ENCODE results near the gene CCM2.

Gene CCM2

GRCh38 chr7:44994877-44995554 lies 5.0 kb upstream of the CCM2 start:
- H4K20me1 ChIP-seq (ENCODE audit: insufficient read depth, low read length): no peaks in the 10 kb centered on the region
- DNase-seq: peak; percentile 84
- peaks cover 50% of the 10 kb centered on the region for H3F3A ChIP-seq (ENCODE audit: insufficient read depth, low read length)
- no peaks in the 10 kb centered on the region for H3K36me3 ChIP-seq (replicated peaks; ENCODE audit: insufficient read depth, low read length)
- peak overlapping the region; percentile 58 for H2AFZ ChIP-seq (ENCODE audit: low read length)
- no peaks in the 10 kb centered on the region for H3K27me3 ChIP-seq (replicated peaks; ENCODE audit: insufficient read depth, low read length)
- H3K9ac ChIP-seq (ENCODE audit: low read length): peak overlapping the region; percentile 55
- no peaks in the 10 kb centered on the region for H3K9me2 ChIP-seq (replicated peaks; ENCODE audit: insufficient read depth, low read length)
- TF ChIP-seq EZH2phosphoT487 (IDR thresholded peaks at IDR 0.05; ENCODE audit: low read length): no peak
- no peak for TF ChIP-seq CTCF (IDR thresholded peaks at IDR 0.05; ENCODE audit: low read length)
- TF ChIP-seq EZH2 (optimal IDR thresholded peaks at IDR 0.05; ENCODE audit: low read depth, low read length): no peak
- H3K4me3 ChIP-seq (ENCODE audit: low read length): peak overlapping the region; percentile 30; the same call in 1 of the 2 replicates
- H3K27ac ChIP-seq (ENCODE audit: low read length): peak overlapping the region; percentile 94
- H3K9me3 ChIP-seq (replicated peaks; ENCODE audit: insufficient read depth, low read length): no peaks in the 10 kb centered on the region
- H3K4me2 ChIP-seq (ENCODE audit: low read depth, low read length): peak overlapping the region; percentile 67
- H3K4me1 ChIP-seq (ENCODE audit: low read length): peaks cover 40% of the 10 kb centered on the region
- 0 out of 2 replicates have a peak, but pooled peaks cover 6% of the 10 kb centered on the region for H3K79me2 ChIP-seq (ENCODE audit: low read length)

GRCh38 chr7:44995555-44996493 lies 4.2 kb upstream of the CCM2 start:
- Histone ChIP-seq H3K4me2 (ENCODE audit: low read depth, low read length) (peak overlapping the region; percentile 67), H3K27ac (ENCODE audit: low read length) (peak overlapping the region; percentile 94)

More at GRCh38 chr7:44995555-44996493, 4.2 kb upstream of the CCM2 start:
- H3K9me3 ChIP-seq (replicated peaks; ENCODE audit: insufficient read depth, low read length): no peaks in the 10 kb centered on the region
- H2AFZ ChIP-seq (ENCODE audit: low read length): 0 out of 2 replicates have a peak overlapping the region, but pooled peaks have one; percentile 5
- peaks cover 40% of the 10 kb centered on the region for H3K4me1 ChIP-seq (ENCODE audit: low read length)
- H3F3A ChIP-seq (ENCODE audit: insufficient read depth, low read length): peaks cover 55% of the 10 kb centered on the region
- DNase-seq: peak; percentile 86
- no peaks in the 10 kb centered on the region for H3K9me2 ChIP-seq (replicated peaks; ENCODE audit: insufficient read depth, low read length)
- H3K79me2 ChIP-seq (ENCODE audit: low read length): peaks cover 10% of the 10 kb centered on the region
- TF ChIP-seq CTCF (IDR thresholded peaks at IDR 0.05; ENCODE audit: low read length): no peak
- TF ChIP-seq EZH2phosphoT487 (IDR thresholded peaks at IDR 0.05; ENCODE audit: low read length): no peak
- TF ChIP-seq EZH2 (optimal IDR thresholded peaks at IDR 0.05; ENCODE audit: low read depth, low read length): no peak
- peak overlapping the region; percentile 30; the same call in 1 of the 2 replicates for H3K4me3 ChIP-seq (ENCODE audit: low read length)
- H3K27me3 ChIP-seq (replicated peaks; ENCODE audit: insufficient read depth, low read length): no peaks in the 10 kb centered on the region
- no peaks in the 10 kb centered on the region for H4K20me1 ChIP-seq (ENCODE audit: insufficient read depth, low read length)
- H3K9ac ChIP-seq (ENCODE audit: low read length): peak overlapping the region; percentile 55
- no peaks in the 10 kb centered on the region for H3K36me3 ChIP-seq (replicated peaks; ENCODE audit: insufficient read depth, low read length)
